Adrenal gland (tissue), 5 donors: ENCODE measurements around the gene VTCN1.

Experiments used
- POLR2A ChIP-seq, 2 donors: fragments of 450-650 bp; IDR thresholded peaks; one replicate each; pipeline ENCODE4 v1.6.1; 2017; ENCODE audit warnings: antibody characterized with exemption in 2 of 2, mild to moderate bottlenecking in 2 of 2, moderate library complexity in 1 of 2
- TF ChIP-seq, protein P1 (sequence below), 6 experiments: fragments of 450-650 bp in 4 of 6; fragments of 200-600 bp in 2 of 6; sonication (generic) in 1 of 6; IDR thresholded peaks; 1 replicate in 5 of 6; 2 replicates in 1 of 6; pipeline versions ENCODE4 v1.5.1 to v1.8.0; 2016 to 2021; ENCODE audit warnings: antibody characterized with exemption in 6 of 6, mild to moderate bottlenecking in 2 of 6, moderate library complexity in 1 of 6
- donor health status: DM: no; HTN: no; CAD: no.

DNA sequence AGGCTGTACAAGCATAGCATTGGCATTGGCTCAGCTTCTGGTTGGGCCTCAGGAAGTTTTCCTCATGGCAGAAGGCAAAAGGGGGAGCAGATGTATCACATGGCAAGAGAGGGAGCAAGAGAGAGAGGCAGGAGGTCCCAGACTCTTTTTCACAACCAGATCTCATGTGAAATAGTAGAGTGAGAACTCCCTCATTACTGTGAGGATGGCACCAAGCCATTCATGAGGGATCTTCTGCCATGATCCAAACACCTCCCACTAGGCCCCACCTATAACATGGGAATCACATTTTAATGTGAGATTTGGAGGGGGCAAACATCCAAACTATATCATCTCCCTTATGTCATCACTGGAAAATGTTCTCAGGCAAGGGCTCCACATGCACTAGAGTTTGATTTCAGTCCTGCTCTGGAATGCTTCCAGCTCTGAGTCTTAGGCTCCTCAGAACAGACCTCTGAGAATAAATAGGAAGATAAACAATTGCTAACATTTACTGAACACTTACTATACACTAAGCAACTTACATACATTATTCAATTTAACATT is 39.4 kb upstream of the VTCN1 start:
- no peak for TF ChIP-seq POLR2A (IDR thresholded peaks at IDR 0.05)
- TF ChIP-seq, protein P1, sequence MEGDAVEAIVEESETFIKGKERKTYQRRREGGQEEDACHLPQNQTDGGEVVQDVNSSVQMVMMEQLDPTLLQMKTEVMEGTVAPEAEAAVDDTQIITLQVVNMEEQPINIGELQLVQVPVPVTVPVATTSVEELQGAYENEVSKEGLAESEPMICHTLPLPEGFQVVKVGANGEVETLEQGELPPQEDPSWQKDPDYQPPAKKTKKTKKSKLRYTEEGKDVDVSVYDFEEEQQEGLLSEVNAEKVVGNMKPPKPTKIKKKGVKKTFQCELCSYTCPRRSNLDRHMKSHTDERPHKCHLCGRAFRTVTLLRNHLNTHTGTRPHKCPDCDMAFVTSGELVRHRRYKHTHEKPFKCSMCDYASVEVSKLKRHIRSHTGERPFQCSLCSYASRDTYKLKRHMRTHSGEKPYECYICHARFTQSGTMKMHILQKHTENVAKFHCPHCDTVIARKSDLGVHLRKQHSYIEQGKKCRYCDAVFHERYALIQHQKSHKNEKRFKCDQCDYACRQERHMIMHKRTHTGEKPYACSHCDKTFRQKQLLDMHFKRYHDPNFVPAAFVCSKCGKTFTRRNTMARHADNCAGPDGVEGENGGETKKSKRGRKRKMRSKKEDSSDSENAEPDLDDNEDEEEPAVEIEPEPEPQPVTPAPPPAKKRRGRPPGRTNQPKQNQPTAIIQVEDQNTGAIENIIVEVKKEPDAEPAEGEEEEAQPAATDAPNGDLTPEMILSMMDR (IDR thresholded peaks at IDR 0.05): no peak
